ENCODE results near the gene DENND4C.

Gene DENND4C

DNA sequence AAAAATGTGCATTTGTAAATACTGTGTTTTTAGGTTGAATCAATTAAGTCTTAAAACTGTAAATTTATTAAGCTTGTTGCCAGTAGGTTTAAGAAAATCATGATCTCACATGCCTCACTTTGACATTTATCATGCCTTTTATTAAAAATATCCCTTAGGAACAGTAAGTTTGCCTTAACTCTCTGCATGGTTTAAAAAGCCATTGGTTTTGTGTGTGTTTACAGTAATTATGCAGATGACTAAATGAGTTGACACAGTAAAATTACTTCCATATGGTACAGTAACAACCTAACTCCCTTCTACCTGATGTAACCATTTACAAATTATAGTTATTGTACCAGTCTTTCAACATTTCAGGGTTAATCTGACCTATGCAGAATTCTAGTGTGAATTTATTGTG lies 143.0 kb downstream of the DENND4C start:
- peaks cover 29% of the 10 kb centered on the region for H3F3A ChIP-seq (ENCODE audit: insufficient read depth, low read length)
- peaks cover 4% of the 10 kb centered on the region; the same call in 1 of the 2 replicates for H4K20me1 ChIP-seq (ENCODE audit: insufficient read depth, low read length)

GRCh38 chr9:19375538-19375937 lies 145.0 kb downstream of the DENND4C start:
- Histone ChIP-seq H3K79me2 (ENCODE audit: low read length) (peaks cover 34% of the 10 kb centered on the region), H3F3A (ENCODE audit: insufficient read depth, low read length) (peaks cover 32% of the 10 kb centered on the region), H3K4me1 (ENCODE audit: low read length) (no peaks in the 10 kb centered on the region), H3K9me2 (replicated peaks; ENCODE audit: insufficient read depth, low read length) (no peaks in the 10 kb centered on the region), H3K36me3 (replicated peaks; ENCODE audit: insufficient read depth, low read length) (peaks cover 4% of the 10 kb centered on the region; the same call in 1 of the 2 replicates), H3K4me2 (ENCODE audit: low read depth, low read length) (no peak overlapping the region), H3K9me3 (replicated peaks; ENCODE audit: insufficient read depth, low read length) (no peaks in the 10 kb centered on the region), H3K9ac (ENCODE audit: low read length) (no peak overlapping the region), H4K20me1 (ENCODE audit: insufficient read depth, low read length) (peaks cover 4% of the 10 kb centered on the region; the same call in 1 of the 2 replicates), H3K27me3 (replicated peaks; ENCODE audit: insufficient read depth, low read length) (no peaks in the 10 kb centered on the region), H3K27ac (ENCODE audit: low read length) (no peak overlapping the region), H2AFZ (ENCODE audit: low read length) (no peak overlapping the region), H3K4me3 (ENCODE audit: low read length) (no peak overlapping the region)
- DNase-seq: no peak
- TF ChIP-seq EZH2 (optimal IDR thresholded peaks at IDR 0.05; ENCODE audit: low read depth, low read length): no peak
- no peak for TF ChIP-seq EZH2phosphoT487 (IDR thresholded peaks at IDR 0.05; ENCODE audit: low read length)
- TF ChIP-seq, protein P1, sequence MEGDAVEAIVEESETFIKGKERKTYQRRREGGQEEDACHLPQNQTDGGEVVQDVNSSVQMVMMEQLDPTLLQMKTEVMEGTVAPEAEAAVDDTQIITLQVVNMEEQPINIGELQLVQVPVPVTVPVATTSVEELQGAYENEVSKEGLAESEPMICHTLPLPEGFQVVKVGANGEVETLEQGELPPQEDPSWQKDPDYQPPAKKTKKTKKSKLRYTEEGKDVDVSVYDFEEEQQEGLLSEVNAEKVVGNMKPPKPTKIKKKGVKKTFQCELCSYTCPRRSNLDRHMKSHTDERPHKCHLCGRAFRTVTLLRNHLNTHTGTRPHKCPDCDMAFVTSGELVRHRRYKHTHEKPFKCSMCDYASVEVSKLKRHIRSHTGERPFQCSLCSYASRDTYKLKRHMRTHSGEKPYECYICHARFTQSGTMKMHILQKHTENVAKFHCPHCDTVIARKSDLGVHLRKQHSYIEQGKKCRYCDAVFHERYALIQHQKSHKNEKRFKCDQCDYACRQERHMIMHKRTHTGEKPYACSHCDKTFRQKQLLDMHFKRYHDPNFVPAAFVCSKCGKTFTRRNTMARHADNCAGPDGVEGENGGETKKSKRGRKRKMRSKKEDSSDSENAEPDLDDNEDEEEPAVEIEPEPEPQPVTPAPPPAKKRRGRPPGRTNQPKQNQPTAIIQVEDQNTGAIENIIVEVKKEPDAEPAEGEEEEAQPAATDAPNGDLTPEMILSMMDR (IDR thresholded peaks at IDR 0.05; ENCODE audit: low read length): no peak

More for the DNA sequence above, 143.0 kb downstream of the DENND4C start:
- Histone ChIP-seq H3K79me2 (ENCODE audit: low read length) (peaks cover 18% of the 10 kb centered on the region), H3K36me3 (replicated peaks; ENCODE audit: insufficient read depth, low read length) (peaks cover 4% of the 10 kb centered on the region; the same call in 1 of the 2 replicates), H3K4me1 (ENCODE audit: low read length) (no peaks in the 10 kb centered on the region), H3K9me2 (replicated peaks; ENCODE audit: insufficient read depth, low read length) (no peaks in the 10 kb centered on the region), H3K27ac (ENCODE audit: low read length) (no peak overlapping the region), H3K27me3 (replicated peaks; ENCODE audit: insufficient read depth, low read length) (no peaks in the 10 kb centered on the region), H3K4me3 (ENCODE audit: low read length) (no peak overlapping the region), H3K4me2 (ENCODE audit: low read depth, low read length) (no peak overlapping the region), H3K9ac (ENCODE audit: low read length) (no peak overlapping the region), H2AFZ (ENCODE audit: low read length) (no peak overlapping the region), H3K9me3 (replicated peaks; ENCODE audit: insufficient read depth, low read length) (no peaks in the 10 kb centered on the region)
- no peak for DNase-seq
- TF ChIP-seq EZH2phosphoT487 (IDR thresholded peaks at IDR 0.05; ENCODE audit: low read length) (no peak), EZH2 (optimal IDR thresholded peaks at IDR 0.05; ENCODE audit: low read depth, low read length) (no peak)
- TF ChIP-seq, protein P1 (IDR thresholded peaks at IDR 0.05; ENCODE audit: low read length): no peak

- no peaks in the 10 kb centered on the region for H3K4me1 ChIP-seq (ENCODE audit: low read length)
- H2AFZ ChIP-seq (ENCODE audit: low read length): no peak overlapping the region
- peaks cover 4% of the 10 kb centered on the region; the same call in 1 of the 2 replicates for H3K36me3 ChIP-seq (replicated peaks; ENCODE audit: insufficient read depth, low read length)
- H3F3A ChIP-seq (ENCODE audit: insufficient read depth, low read length): peaks cover 30% of the 10 kb centered on the region
- H3K4me2 ChIP-seq (ENCODE audit: low read depth, low read length): no peak overlapping the region
- no peak overlapping the region for H3K27ac ChIP-seq (ENCODE audit: low read length)
- H3K79me2 ChIP-seq (ENCODE audit: low read length): peaks cover 34% of the 10 kb centered on the region
- peaks cover 4% of the 10 kb centered on the region; the same call in 1 of the 2 replicates for H4K20me1 ChIP-seq (ENCODE audit: insufficient read depth, low read length)
- no peaks in the 10 kb centered on the region for H3K9me3 ChIP-seq (replicated peaks; ENCODE audit: insufficient read depth, low read length)
- TF ChIP-seq EZH2 (optimal IDR thresholded peaks at IDR 0.05; ENCODE audit: low read depth, low read length): no peak
- TF ChIP-seq EZH2phosphoT487 (IDR thresholded peaks at IDR 0.05; ENCODE audit: low read length): no peak
- TF ChIP-seq, protein P1 (IDR thresholded peaks at IDR 0.05; ENCODE audit: low read length): no peak
- H3K27me3 ChIP-seq (replicated peaks; ENCODE audit: insufficient read depth, low read length): no peaks in the 10 kb centered on the region
- H3K9ac ChIP-seq (ENCODE audit: low read length): no peak overlapping the region
- H3K4me3 ChIP-seq (ENCODE audit: low read length): no peak overlapping the region
- H3K9me2 ChIP-seq (replicated peaks; ENCODE audit: insufficient read depth, low read length): no peaks in the 10 kb centered on the region
- no peak for DNase-seq
Observed at GRCh38 chr9:19376931-19377330, 146.4 kb downstream of the DENND4C start.
